ENCODE measurements around the gene RIMKLA. TPM values are rescaled to one million over a fixed set of nuclear protein-coding genes. Genes with fewer than 3 reads are reported as not detected.

The RIMKLA gene
- total and polyA plus RNA-seq, 2 of the 13 experiments (the other 11 are each of a cell fraction or from before 2014, with no cell fraction given) = 2.5 to 3.8 TPM

- TF ChIP-seq ZNF609 (CRISPR knock-in tag; IDR thresholded peaks at IDR 0.05; ENCODE audit: borderline replicate concordance) = peak; percentile 73; the same call in 1 of the 2 replicates
- no peak; the same call in 1 of the 2 replicates for TF ChIP-seq MYPOP (CRISPR knock-in tag; IDR thresholded peaks at IDR 0.05)
- no peak for TF ChIP-seq MEIS1 (CRISPR knock-in tag; IDR thresholded peaks at IDR 0.05; ENCODE audit: borderline replicate concordance)
- peak; percentile 91 for TF ChIP-seq ARID3A (IDR thresholded peaks at IDR 0.05; ENCODE audit: low read depth, low read length)
- no peak for TF ChIP-seq SPEN (CRISPR knock-in tag; IDR thresholded peaks at IDR 0.05; ENCODE audit: low read depth)
- peak; percentile 26; the same call in 1 of the 2 replicates for TF ChIP-seq SP5 (CRISPR knock-in tag; IDR thresholded peaks at IDR 0.05; ENCODE audit: borderline replicate concordance, low read depth)
- TF ChIP-seq SOX13 (IDR thresholded peaks at IDR 0.05) = peak; percentile 45; the same call in 1 of the 2 replicates
- peak in 1 of 2 experiments; percentile 92; a peak in 2 of 4 replicates for TF ChIP-seq SOX13 (CRISPR knock-in tag; conservative IDR thresholded peaks at IDR 0.05 in 1 of 2, IDR thresholded peaks at IDR 0.05 in 1 of 2)
- TF ChIP-seq NCOA2 (CRISPR knock-in tag; IDR thresholded peaks at IDR 0.05) = peak; percentile 72
- TF ChIP-seq ZNF225 (CRISPR knock-in tag; IDR thresholded peaks at IDR 0.05) = no peak
- no peak for TF ChIP-seq FOXP1 (IDR thresholded peaks at IDR 0.05)
- TF ChIP-seq FOXP1 (CRISPR knock-in tag; IDR thresholded peaks at IDR 0.05) = peak; percentile 88
- TF ChIP-seq ZFP36L1 (CRISPR knock-in tag; IDR thresholded peaks at IDR 0.05) = peak; percentile 62; the same call in 1 of the 2 replicates
- TF ChIP-seq, protein P1, sequence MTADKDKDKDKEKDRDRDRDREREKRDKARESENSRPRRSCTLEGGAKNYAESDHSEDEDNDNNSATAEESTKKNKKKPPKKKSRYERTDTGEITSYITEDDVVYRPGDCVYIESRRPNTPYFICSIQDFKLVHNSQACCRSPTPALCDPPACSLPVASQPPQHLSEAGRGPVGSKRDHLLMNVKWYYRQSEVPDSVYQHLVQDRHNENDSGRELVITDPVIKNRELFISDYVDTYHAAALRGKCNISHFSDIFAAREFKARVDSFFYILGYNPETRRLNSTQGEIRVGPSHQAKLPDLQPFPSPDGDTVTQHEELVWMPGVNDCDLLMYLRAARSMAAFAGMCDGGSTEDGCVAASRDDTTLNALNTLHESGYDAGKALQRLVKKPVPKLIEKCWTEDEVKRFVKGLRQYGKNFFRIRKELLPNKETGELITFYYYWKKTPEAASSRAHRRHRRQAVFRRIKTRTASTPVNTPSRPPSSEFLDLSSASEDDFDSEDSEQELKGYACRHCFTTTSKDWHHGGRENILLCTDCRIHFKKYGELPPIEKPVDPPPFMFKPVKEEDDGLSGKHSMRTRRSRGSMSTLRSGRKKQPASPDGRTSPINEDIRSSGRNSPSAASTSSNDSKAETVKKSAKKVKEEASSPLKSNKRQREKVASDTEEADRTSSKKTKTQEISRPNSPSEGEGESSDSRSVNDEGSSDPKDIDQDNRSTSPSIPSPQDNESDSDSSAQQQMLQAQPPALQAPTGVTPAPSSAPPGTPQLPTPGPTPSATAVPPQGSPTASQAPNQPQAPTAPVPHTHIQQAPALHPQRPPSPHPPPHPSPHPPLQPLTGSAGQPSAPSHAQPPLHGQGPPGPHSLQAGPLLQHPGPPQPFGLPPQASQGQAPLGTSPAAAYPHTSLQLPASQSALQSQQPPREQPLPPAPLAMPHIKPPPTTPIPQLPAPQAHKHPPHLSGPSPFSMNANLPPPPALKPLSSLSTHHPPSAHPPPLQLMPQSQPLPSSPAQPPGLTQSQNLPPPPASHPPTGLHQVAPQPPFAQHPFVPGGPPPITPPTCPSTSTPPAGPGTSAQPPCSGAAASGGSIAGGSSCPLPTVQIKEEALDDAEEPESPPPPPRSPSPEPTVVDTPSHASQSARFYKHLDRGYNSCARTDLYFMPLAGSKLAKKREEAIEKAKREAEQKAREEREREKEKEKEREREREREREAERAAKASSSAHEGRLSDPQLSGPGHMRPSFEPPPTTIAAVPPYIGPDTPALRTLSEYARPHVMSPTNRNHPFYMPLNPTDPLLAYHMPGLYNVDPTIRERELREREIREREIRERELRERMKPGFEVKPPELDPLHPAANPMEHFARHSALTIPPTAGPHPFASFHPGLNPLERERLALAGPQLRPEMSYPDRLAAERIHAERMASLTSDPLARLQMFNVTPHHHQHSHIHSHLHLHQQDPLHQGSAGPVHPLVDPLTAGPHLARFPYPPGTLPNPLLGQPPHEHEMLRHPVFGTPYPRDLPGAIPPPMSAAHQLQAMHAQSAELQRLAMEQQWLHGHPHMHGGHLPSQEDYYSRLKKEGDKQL (CRISPR knock-in tag; IDR thresholded peaks at IDR 0.05; ENCODE audit: low read depth) = peak; percentile 81; the same call in 1 of the 2 replicates
- no peak for TF ChIP-seq ZNF253 (CRISPR knock-in tag; IDR thresholded peaks at IDR 0.05; ENCODE audit: borderline replicate concordance)
- TF ChIP-seq ARNT2 (CRISPR knock-in tag; IDR thresholded peaks at IDR 0.05; ENCODE audit: low read depth) = no peak
- no peak for TF ChIP-seq GLI4 (CRISPR knock-in tag; IDR thresholded peaks at IDR 0.05; ENCODE audit: borderline replicate concordance)
These were observed 40.5 kb upstream of the RIMKLA start (continued) for GRCh38 chr1:42340093-42340492.

Data from HepG2 (cell line).